GM12878 (cell line): ENCODE measurements around the gene ZNF280D. TPM values are rescaled to one million over a fixed set of nuclear protein-coding genes. Genes with fewer than 3 reads are reported as not detected.

Source experiments
- BHLHE40 ChIP-seq, 2 experiments: fragments of 450-650 bp in 1 of 2; IDR thresholded peaks; 2 replicates each; pipeline ENCODE4 v1.6.1; 2011 to 2017; ENCODE audit warnings: low read depth in 2 of 2, borderline replicate concordance in 1 of 2, improper control_type of control experiment in 1 of 2, low read length in 1 of 2, mild to moderate bottlenecking in 1 of 2
- CHD1 ChIP-seq: IDR thresholded peaks from 2 replicates; pipeline ENCODE4 v1.6.1; 2012; ENCODE audit warnings: low read depth, low read length, improper control_type of control experiment
- FOXM1 ChIP-seq: IDR thresholded peaks from 2 replicates; pipeline ENCODE4 v1.6.1; 2012; ENCODE audit warnings: low read depth, mild to moderate bottlenecking, inconsistent platforms, low read length, moderate library complexity
- IKZF2 ChIP-seq, 2 experiments: fragments of 450-650 bp; IDR thresholded peaks; 2 replicates each; pipeline ENCODE4 v1.6.1; 2017; ENCODE audit warnings: mild to moderate bottlenecking in 2 of 2, moderate library complexity in 2 of 2
- MTA2 ChIP-seq: fragments of 450-650 bp; IDR thresholded peaks from 2 replicates; pipeline ENCODE4 v1.6.1; 2016; ENCODE audit warnings: low read depth, mild to moderate bottlenecking, moderate library complexity
- MTA3 ChIP-seq: IDR thresholded peaks from 2 replicates; pipeline ENCODE4 v1.6.1; 2012; ENCODE audit warnings: low read length, inconsistent platforms, borderline replicate concordance
- RAD21 ChIP-seq: IDR thresholded peaks from 2 replicates; pipeline ENCODE4 v1.6.1; 2011; ENCODE audit warnings: mild to moderate bottlenecking, low read depth, low read length, moderate library complexity; ENCODE audit not compliant: insufficient read depth
- RUNX3 ChIP-seq: IDR thresholded peaks from 2 replicates; pipeline ENCODE4 v1.6.1; 2012; ENCODE audit warnings: low read length, inconsistent platforms
- SIX5 ChIP-seq: IDR thresholded peaks from 2 replicates; pipeline ENCODE4 v1.6.1; 2011; ENCODE audit warnings: mild to moderate bottlenecking, low read depth, low read length, moderate library complexity; ENCODE audit not compliant: severe bottlenecking
- SPI1 ChIP-seq: IDR thresholded peaks from 2 replicates; pipeline ENCODE4 v1.6.1; 2011; ENCODE audit warnings: low read depth, mild to moderate bottlenecking, low read length, moderate library complexity, borderline replicate concordance; ENCODE audit not compliant: insufficient read depth
- SREBF1 ChIP-seq: IDR thresholded peaks from 2 replicates; pipeline ENCODE4 v1.6.1; 2012; ENCODE audit warnings: mild to moderate bottlenecking, low read length
- ZBED1 ChIP-seq: IDR thresholded peaks from 2 replicates; pipeline ENCODE4 v1.6.1; 2016; ENCODE audit warnings: borderline replicate concordance
- ZNF207 ChIP-seq: fragments of 450-650 bp; IDR thresholded peaks from 2 replicates; pipeline ENCODE4 v1.6.1; 2014; ENCODE audit warnings: antibody characterized with exemption, mild to moderate bottlenecking, borderline replicate concordance
- ZNF217 ChIP-seq: fragments of 450-650 bp; IDR thresholded peaks from 2 replicates; pipeline ENCODE4 v1.6.1; 2017; ENCODE audit warnings: antibody characterized with exemption, mild to moderate bottlenecking
- polyA plus RNA-seq, 11 experiments: library from polyadenylated mRNA; depleted of rRNA in 4 of 11; unstranded in 6 of 11; stranded (reverse) in 5 of 11; fragments of >200 nt; fragmentation: Nextera tagmentation in 4 of 11; fragmentation: Illumina TruSeq in 1 of 11; extraction: Ambion mirVana in 4 of 11; extraction: Trizol in 1 of 11; gene quantifications; 1 replicate in 1 of 11; 2 replicates in 10 of 11; pipeline versions ENCODE4 v1.2.1 to v1.2.3, GENCODE V29; 2011 to 2016; ENCODE audit warnings: inconsistent platforms in 2 of 11, missing spikeins in 2 of 11, low read depth in 1 of 11
- total RNA-seq, 4 experiments: library from RNA; depleted of rRNA in 3 of 4; stranded (reverse); fragments of >200 nt in 3 of 4; fragmentation: Illumina TruSeq in 1 of 4; extraction: Trizol in 1 of 4; gene quantifications; 2 replicates each; pipeline versions ENCODE4 v1.2.1 to v1.2.3, GENCODE V29; 2013 to 2021
- TF ChIP-seq, protein P1 (sequence below): IDR thresholded peaks from 2 replicates; pipeline ENCODE4 v1.6.1; 2012; ENCODE audit warnings: mild to moderate bottlenecking, low read depth, low read length
- TF ChIP-seq, protein P2 (sequence below): fragments of 450-650 bp; IDR thresholded peaks from 2 replicates; pipeline ENCODE4 v1.6.1; 2016; ENCODE audit warnings: mild to moderate bottlenecking, moderate library complexity, borderline replicate concordance
- TF ChIP-seq, protein P3 (sequence below), 3 experiments: IDR thresholded peaks in 2 of 3; conservative IDR thresholded peaks in 1 of 3; 2 replicates each; pipeline ENCODE4 v1.5.1; 2011; ENCODE audit warnings: low read depth in 3 of 3, low read length in 3 of 3, mild to moderate bottlenecking in 3 of 3, control low read depth in 2 of 3, moderate library complexity in 2 of 3, inconsistent platforms in 1 of 3, mixed read lengths in 1 of 3; ENCODE audit not compliant: control insufficient read depth in 2 of 3, insufficient read depth in 1 of 3; ENCODE audit errors: extremely low read depth in 1 of 3
- TF ChIP-seq, protein P4 (sequence below): IDR thresholded peaks from 2 replicates; pipeline ENCODE4 v1.6.1; 2012; ENCODE audit warnings: low read length, inconsistent platforms

The ZNF280D gene
- total and polyA plus RNA-seq, 10 of the 15 experiments (the other 5 are each of a cell fraction or from before 2014, with no cell fraction given) = 5.6 to 18.6 (median 8.6) TPM

DNA sequence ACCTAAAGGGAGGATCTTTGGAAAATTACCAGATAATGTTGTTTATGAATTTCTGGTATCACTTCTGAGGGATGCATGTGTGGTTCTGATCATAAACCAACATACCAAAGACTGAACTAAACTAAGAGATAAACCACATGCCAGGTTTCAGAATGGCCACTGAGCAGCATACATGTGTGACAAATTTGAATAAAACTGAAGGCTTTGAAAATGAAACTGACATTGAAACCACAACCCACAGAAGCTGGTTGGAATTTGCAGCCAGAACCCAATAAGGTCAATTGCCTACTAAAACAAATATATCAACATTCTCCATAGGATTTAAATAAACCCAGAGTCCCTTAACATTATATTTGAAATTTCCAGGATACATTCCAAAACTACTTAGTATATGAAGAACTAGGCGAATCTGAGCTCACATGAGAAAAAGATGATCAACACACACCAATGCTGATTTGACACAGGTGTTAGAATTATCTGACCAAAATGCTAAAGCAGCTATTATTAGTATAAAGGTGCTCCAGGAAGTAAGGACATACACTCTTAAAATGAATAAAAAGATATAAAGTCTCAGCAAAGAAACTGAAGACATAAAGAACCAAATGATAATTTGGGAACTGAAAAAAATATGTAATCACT is 125.0 kb downstream of the ZNF280D start (continued):
- TF ChIP-seq, protein P1, sequence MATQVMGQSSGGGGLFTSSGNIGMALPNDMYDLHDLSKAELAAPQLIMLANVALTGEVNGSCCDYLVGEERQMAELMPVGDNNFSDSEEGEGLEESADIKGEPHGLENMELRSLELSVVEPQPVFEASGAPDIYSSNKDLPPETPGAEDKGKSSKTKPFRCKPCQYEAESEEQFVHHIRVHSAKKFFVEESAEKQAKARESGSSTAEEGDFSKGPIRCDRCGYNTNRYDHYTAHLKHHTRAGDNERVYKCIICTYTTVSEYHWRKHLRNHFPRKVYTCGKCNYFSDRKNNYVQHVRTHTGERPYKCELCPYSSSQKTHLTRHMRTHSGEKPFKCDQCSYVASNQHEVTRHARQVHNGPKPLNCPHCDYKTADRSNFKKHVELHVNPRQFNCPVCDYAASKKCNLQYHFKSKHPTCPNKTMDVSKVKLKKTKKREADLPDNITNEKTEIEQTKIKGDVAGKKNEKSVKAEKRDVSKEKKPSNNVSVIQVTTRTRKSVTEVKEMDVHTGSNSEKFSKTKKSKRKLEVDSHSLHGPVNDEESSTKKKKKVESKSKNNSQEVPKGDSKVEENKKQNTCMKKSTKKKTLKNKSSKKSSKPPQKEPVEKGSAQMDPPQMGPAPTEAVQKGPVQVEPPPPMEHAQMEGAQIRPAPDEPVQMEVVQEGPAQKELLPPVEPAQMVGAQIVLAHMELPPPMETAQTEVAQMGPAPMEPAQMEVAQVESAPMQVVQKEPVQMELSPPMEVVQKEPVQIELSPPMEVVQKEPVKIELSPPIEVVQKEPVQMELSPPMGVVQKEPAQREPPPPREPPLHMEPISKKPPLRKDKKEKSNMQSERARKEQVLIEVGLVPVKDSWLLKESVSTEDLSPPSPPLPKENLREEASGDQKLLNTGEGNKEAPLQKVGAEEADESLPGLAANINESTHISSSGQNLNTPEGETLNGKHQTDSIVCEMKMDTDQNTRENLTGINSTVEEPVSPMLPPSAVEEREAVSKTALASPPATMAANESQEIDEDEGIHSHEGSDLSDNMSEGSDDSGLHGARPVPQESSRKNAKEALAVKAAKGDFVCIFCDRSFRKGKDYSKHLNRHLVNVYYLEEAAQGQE = no peak
- TF ChIP-seq SPI1 = no peak
- peak in 1 of 2 experiments; percentile 55; a peak in 3 of 4 replicates for TF ChIP-seq BHLHE40 (IDR thresholded peaks at IDR 0.05; ENCODE audit: borderline replicate concordance in 1 of 2, low read depth in 2 of 2, low read length in 1 of 2)
- TF ChIP-seq ZNF207 = no peak
- TF ChIP-seq CHD1 = no peak
- no peak for TF ChIP-seq FOXM1
- TF ChIP-seq, protein P2, sequence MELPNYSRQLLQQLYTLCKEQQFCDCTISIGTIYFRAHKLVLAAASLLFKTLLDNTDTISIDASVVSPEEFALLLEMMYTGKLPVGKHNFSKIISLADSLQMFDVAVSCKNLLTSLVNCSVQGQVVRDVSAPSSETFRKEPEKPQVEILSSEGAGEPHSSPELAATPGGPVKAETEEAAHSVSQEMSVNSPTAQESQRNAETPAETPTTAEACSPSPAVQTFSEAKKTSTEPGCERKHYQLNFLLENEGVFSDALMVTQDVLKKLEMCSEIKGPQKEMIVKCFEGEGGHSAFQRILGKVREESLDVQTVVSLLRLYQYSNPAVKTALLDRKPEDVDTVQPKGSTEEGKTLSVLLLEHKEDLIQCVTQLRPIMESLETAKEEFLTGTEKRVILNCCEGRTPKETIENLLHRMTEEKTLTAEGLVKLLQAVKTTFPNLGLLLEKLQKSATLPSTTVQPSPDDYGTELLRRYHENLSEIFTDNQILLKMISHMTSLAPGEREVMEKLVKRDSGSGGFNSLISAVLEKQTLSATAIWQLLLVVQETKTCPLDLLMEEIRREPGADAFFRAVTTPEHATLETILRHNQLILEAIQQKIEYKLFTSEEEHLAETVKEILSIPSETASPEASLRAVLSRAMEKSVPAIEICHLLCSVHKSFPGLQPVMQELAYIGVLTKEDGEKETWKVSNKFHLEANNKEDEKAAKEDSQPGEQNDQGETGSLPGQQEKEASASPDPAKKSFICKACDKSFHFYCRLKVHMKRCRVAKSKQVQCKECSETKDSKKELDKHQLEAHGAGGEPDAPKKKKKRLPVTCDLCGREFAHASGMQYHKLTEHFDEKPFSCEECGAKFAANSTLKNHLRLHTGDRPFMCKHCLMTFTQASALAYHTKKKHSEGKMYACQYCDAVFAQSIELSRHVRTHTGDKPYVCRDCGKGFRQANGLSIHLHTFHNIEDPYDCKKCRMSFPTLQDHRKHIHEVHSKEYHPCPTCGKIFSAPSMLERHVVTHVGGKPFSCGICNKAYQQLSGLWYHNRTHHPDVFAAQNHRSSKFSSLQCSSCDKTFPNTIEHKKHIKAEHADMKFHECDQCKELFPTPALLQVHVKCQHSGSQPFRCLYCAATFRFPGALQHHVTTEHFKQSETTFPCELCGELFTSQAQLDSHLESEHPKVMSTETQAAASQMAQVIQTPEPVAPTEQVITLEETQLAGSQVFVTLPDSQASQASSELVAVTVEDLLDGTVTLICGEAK = no peak
- TF ChIP-seq, protein P3, sequence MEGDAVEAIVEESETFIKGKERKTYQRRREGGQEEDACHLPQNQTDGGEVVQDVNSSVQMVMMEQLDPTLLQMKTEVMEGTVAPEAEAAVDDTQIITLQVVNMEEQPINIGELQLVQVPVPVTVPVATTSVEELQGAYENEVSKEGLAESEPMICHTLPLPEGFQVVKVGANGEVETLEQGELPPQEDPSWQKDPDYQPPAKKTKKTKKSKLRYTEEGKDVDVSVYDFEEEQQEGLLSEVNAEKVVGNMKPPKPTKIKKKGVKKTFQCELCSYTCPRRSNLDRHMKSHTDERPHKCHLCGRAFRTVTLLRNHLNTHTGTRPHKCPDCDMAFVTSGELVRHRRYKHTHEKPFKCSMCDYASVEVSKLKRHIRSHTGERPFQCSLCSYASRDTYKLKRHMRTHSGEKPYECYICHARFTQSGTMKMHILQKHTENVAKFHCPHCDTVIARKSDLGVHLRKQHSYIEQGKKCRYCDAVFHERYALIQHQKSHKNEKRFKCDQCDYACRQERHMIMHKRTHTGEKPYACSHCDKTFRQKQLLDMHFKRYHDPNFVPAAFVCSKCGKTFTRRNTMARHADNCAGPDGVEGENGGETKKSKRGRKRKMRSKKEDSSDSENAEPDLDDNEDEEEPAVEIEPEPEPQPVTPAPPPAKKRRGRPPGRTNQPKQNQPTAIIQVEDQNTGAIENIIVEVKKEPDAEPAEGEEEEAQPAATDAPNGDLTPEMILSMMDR (IDR thresholded peaks at IDR 0.05 in 2 of 3, conservative IDR thresholded peaks at IDR 0.05 in 1 of 3; ENCODE audit: control insufficient read depth in 2 of 3, extremely low read depth in 1 of 3, insufficient read depth in 1 of 3, low read depth in 3 of 3, low read length in 3 of 3) = no peak
- TF ChIP-seq RUNX3 = peak; percentile 98
- TF ChIP-seq ZBED1 = no peak
- TF ChIP-seq MTA2 = peak; percentile 51; the same call in 1 of the 2 replicates
- TF ChIP-seq IKZF2 (IDR thresholded peaks at IDR 0.05) = peak; percentile 48 to 57; a peak in 3 of 4 replicates
- TF ChIP-seq SIX5 = no peak
- no peak for TF ChIP-seq SREBF1
- TF ChIP-seq MTA3 = peak; percentile 40; the same call in 1 of the 2 replicates
- TF ChIP-seq, protein P4, sequence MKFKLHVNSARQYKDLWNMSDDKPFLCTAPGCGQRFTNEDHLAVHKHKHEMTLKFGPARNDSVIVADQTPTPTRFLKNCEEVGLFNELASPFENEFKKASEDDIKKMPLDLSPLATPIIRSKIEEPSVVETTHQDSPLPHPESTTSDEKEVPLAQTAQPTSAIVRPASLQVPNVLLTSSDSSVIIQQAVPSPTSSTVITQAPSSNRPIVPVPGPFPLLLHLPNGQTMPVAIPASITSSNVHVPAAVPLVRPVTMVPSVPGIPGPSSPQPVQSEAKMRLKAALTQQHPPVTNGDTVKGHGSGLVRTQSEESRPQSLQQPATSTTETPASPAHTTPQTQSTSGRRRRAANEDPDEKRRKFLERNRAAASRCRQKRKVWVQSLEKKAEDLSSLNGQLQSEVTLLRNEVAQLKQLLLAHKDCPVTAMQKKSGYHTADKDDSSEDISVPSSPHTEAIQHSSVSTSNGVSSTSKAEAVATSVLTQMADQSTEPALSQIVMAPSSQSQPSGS = 0 out of 2 replicates have a peak, but pooled peaks have one; percentile 46
- no peak for TF ChIP-seq RAD21
- peak; percentile 84 for TF ChIP-seq ZNF217
